Measurements from ENCODE around the gene KCNG1. TPM values are rescaled to one million over a fixed set of nuclear protein-coding genes. Genes with fewer than 3 reads are reported as not detected.

KCNG1 gene
- 72.0 and 129 TPM in 2 replicates for total RNA-seq
- polyA plus RNA-seq, result 34.1 and 60.1 TPM in 2 replicates

- no peaks in the 10 kb centered on the region for H3K36me3 ChIP-seq
- TF ChIP-seq CTCF (IDR thresholded peaks at IDR 0.05; ENCODE audit: low read depth, low read length), result no peak
- peaks cover 29% of the 10 kb centered on the region for H3K4me1 ChIP-seq (ENCODE audit: low read depth)
- H3K4me3 ChIP-seq, result peak within 1 kb of the TSS; percentile 60
- no peaks in the 10 kb centered on the region for H3K9me3 ChIP-seq (ENCODE audit: low read depth)
- DNase-seq (ENCODE audit: low read depth in 1 of 2, low spot score in 1 of 2), result peak; percentile 81 to 95
- H3K27me3 ChIP-seq, result peaks cover 5% of the 10 kb centered on the region
- H3K27ac ChIP-seq, result no peak within 1 kb of the TSS
Measured at GRCh38 chr20:51022803-51023616, at the start of gene KCNG1. TSS of gene KCNG1 (minus strand) at chr20:51023107. CDS start at chr20:51010338, 12,769 bp downstream.

- no peaks in the 10 kb centered on the region for H3K4me1 ChIP-seq (ENCODE audit: low read depth)
- no peak for DNase-seq (ENCODE audit: low read depth in 1 of 2, low spot score in 1 of 2)
- no peak overlapping the region for H3K27ac ChIP-seq
- no peak for TF ChIP-seq CTCF (IDR thresholded peaks at IDR 0.05; ENCODE audit: low read depth, low read length)
- no peak overlapping the region for H3K4me3 ChIP-seq
- no peaks in the 10 kb centered on the region for H3K36me3 ChIP-seq
- no peaks in the 10 kb centered on the region for H3K9me3 ChIP-seq (ENCODE audit: low read depth)
- H3K27me3 ChIP-seq, result no peaks in the 10 kb centered on the region
Measured at GRCh38 chr20:51070621-51071020, 47.7 kb upstream of the KCNG1 start.

GRCh38 chr20:51067792-51068191 lies 44.9 kb upstream of the KCNG1 start:
- TF ChIP-seq CTCF (IDR thresholded peaks at IDR 0.05; ENCODE audit: low read depth, low read length), result no peak
- DNase-seq (ENCODE audit: low read depth in 1 of 2, low spot score in 1 of 2), result peak in 1 of 2 donors; percentile 45
- Histone ChIP-seq H3K27me3 (no peaks in the 10 kb centered on the region), H3K9me3 (ENCODE audit: low read depth) (no peaks in the 10 kb centered on the region), H3K4me3 (no peak overlapping the region), H3K27ac (no peak overlapping the region), H3K36me3 (no peaks in the 10 kb centered on the region), H3K4me1 (ENCODE audit: low read depth) (no peaks in the 10 kb centered on the region)

GRCh38 chr20:51065615-51066014 lies 42.7 kb upstream of the KCNG1 start:
- H3K4me1 ChIP-seq (ENCODE audit: low read depth), result no peaks in the 10 kb centered on the region
- no peak for DNase-seq (ENCODE audit: low read depth in 1 of 2, low spot score in 1 of 2)
- H3K9me3 ChIP-seq (ENCODE audit: low read depth), result no peaks in the 10 kb centered on the region
- no peaks in the 10 kb centered on the region for H3K27me3 ChIP-seq
- H3K27ac ChIP-seq, result no peak overlapping the region
- no peak overlapping the region for H3K4me3 ChIP-seq
- TF ChIP-seq CTCF (IDR thresholded peaks at IDR 0.05; ENCODE audit: low read depth, low read length), result no peak
- H3K36me3 ChIP-seq, result no peaks in the 10 kb centered on the region

- Histone ChIP-seq H3K9me3 (ENCODE audit: low read depth) (no peaks in the 10 kb centered on the region), H3K4me3 (no peak overlapping the region), H3K27me3 (no peaks in the 10 kb centered on the region), H3K36me3 (no peaks in the 10 kb centered on the region), H3K4me1 (ENCODE audit: low read depth) (no peaks in the 10 kb centered on the region), H3K27ac (no peak overlapping the region)
- no peak for TF ChIP-seq CTCF (IDR thresholded peaks at IDR 0.05; ENCODE audit: low read depth, low read length)
- DNase-seq (ENCODE audit: low read depth in 1 of 2, low spot score in 1 of 2), result no peak
Measured at GRCh38 chr20:51064137-51064536, 41.2 kb upstream of the KCNG1 start.

All from cardiac muscle cell (in vitro differentiated cells and primary cell).